ENCODE measurements around the gene SFRP2. TPM values are rescaled to one million over a fixed set of nuclear protein-coding genes. Genes with fewer than 3 reads are reported as not detected.

Gene SFRP2
- total and polyA plus RNA-seq, 10 of the 15 experiments (the other 5 are each of a cell fraction or from before 2014, with no cell fraction given), result 0.11 to 0.33 (median 0.16) TPM; not detected in 7

- no peaks in the 10 kb centered on the region for H3K27me3 ChIP-seq (replicated peaks in 1 of 2; ENCODE audit: control insufficient read depth in 2 of 2, insufficient read depth in 2 of 2, low read length in 1 of 2)
- no peak overlapping the region for H3K27ac ChIP-seq (ENCODE audit: control insufficient read depth, insufficient read depth)
- H3K4me2 ChIP-seq (ENCODE audit: control insufficient read depth, insufficient read depth), result no peak overlapping the region
- intact Hi-C loops (cut with micrococcal nuclease; ENCODE audit: unreplicated experiment) (no loop called here), in situ Hi-C loops (cut with MboI) (no loop called here)
- H3K9ac ChIP-seq (ENCODE audit: control insufficient read depth, insufficient read depth, low read length), result no peak overlapping the region
- no peaks in the 10 kb centered on the region for H4K20me1 ChIP-seq (ENCODE audit: control insufficient read depth, insufficient read depth)
- ATAC-seq (no peak), DNase-seq (ENCODE audit: low read depth, low spot score) (no peak), FAIRE-seq (no peak)
- SMC1A ChIA-PET (ENCODE audit: uncharacterized antibody, unreplicated experiment), result interaction anchor here (1.8 kb wide), 1 partner anchor 22 kb away, joined by 5 read pairs; no protein-coding TSS in a partner anchor
- BruUV-seq (replicated peaks), result no TSS peak
- TF ChIP-seq FOXK2 (IDR thresholded peaks at IDR 0.05), result no peak
- TF ChIP-seq, protein P1, sequence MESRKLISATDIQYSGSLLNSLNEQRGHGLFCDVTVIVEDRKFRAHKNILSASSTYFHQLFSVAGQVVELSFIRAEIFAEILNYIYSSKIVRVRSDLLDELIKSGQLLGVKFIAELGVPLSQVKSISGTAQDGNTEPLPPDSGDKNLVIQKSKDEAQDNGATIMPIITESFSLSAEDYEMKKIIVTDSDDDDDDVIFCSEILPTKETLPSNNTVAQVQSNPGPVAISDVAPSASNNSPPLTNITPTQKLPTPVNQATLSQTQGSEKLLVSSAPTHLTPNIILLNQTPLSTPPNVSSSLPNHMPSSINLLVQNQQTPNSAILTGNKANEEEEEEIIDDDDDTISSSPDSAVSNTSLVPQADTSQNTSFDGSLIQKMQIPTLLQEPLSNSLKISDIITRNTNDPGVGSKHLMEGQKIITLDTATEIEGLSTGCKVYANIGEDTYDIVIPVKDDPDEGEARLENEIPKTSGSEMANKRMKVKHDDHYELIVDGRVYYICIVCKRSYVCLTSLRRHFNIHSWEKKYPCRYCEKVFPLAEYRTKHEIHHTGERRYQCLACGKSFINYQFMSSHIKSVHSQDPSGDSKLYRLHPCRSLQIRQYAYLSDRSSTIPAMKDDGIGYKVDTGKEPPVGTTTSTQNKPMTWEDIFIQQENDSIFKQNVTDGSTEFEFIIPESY (IDR thresholded peaks at IDR 0.05), result no peak
- TF ChIP-seq USF2 (IDR thresholded peaks at IDR 0.05; ENCODE audit: borderline replicate concordance, low read depth, low read length), result no peak
- no peaks in the 10 kb centered on the region for H3K4me1 ChIP-seq (ENCODE audit: control insufficient read depth, insufficient read depth, low read length)
- H3K9me3 ChIP-seq (replicated peaks; ENCODE audit: control insufficient read depth, insufficient read depth, low read length), result no peaks in the 10 kb centered on the region
- H3K4me3 ChIP-seq, result no peak overlapping the region
- RAD21 ChIA-PET (ENCODE audit: unreplicated experiment), result no interaction called here
- CTCF ChIA-PET, result interaction anchor here (1.2 kb wide), 1 partner anchor 734 kb away, joined by 3 read pairs; no protein-coding TSS in a partner anchor
- H2AFZ ChIP-seq (ENCODE audit: control insufficient read depth, low read depth, low read length), result no peak overlapping the region
- H3K79me2 ChIP-seq (ENCODE audit: control insufficient read depth, insufficient read depth, low read length), result no peaks in the 10 kb centered on the region
- H3K36me3 ChIP-seq (ENCODE audit: control insufficient read depth in 2 of 2, insufficient read depth in 2 of 2, low read length in 1 of 2), result no peaks in the 10 kb centered on the region
- POLR2A ChIA-PET, result no interaction called here
Observed at GRCh38 chr4:153817466-153817865, 28.6 kb upstream of the SFRP2 start.

GRCh38 chr4:153816542-153816941 lies 27.7 kb upstream of the SFRP2 start:
- intact Hi-C loops (cut with micrococcal nuclease; ENCODE audit: unreplicated experiment), result no loop called here
- H3K36me3 ChIP-seq (ENCODE audit: control insufficient read depth in 2 of 2, insufficient read depth in 2 of 2, low read length in 1 of 2), result no peaks in the 10 kb centered on the region
- ATAC-seq, result no peak
- H3K27ac ChIP-seq (ENCODE audit: control insufficient read depth, insufficient read depth), result no peak overlapping the region
- 0% methylated on average over 2 of the region's 2 CpGs for WGBS (ENCODE audit: insufficient coverage, insufficient replicate concordance, low lambda C conversion rate, missing lambda C conversion rate)
- H3K4me2 ChIP-seq (ENCODE audit: control insufficient read depth, insufficient read depth), result no peak overlapping the region
- no peak for DNase-seq (ENCODE audit: low read depth, low spot score)
- no peaks in the 10 kb centered on the region for H3K4me1 ChIP-seq (ENCODE audit: control insufficient read depth, insufficient read depth, low read length)
- POLR2A ChIA-PET, result no interaction called here
- no peak overlapping the region for H3K9ac ChIP-seq (ENCODE audit: control insufficient read depth, insufficient read depth, low read length)
- CTCF ChIA-PET, result interaction anchor here (1.2 kb wide), 1 partner anchor 735 kb away, joined by 3 read pairs; no protein-coding TSS in a partner anchor
- in situ Hi-C loops (cut with MboI), result no loop called here
- TF ChIP-seq MEF2B (IDR thresholded peaks at IDR 0.05; ENCODE audit: partially characterized antibody, poor library complexity, severe bottlenecking) (no peak), EED (IDR thresholded peaks at IDR 0.05; ENCODE audit: low read depth) (no peak), STAT3 (IDR thresholded peaks at IDR 0.05; ENCODE audit: low read depth, low read length) (no peak)
- TF ChIP-seq, protein P2, sequence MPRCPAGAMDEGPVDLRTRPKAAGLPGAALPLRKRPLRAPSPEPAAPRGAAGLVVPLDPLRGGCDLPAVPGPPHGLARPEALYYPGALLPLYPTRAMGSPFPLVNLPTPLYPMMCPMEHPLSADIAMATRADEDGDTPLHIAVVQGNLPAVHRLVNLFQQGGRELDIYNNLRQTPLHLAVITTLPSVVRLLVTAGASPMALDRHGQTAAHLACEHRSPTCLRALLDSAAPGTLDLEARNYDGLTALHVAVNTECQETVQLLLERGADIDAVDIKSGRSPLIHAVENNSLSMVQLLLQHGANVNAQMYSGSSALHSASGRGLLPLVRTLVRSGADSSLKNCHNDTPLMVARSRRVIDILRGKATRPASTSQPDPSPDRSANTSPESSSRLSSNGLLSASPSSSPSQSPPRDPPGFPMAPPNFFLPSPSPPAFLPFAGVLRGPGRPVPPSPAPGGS (IDR thresholded peaks at IDR 0.05; ENCODE audit: borderline replicate concordance, insufficient read depth, low read depth, low read length, poor library complexity, severe bottlenecking), result no peak
- H3K4me3 ChIP-seq, result no peak overlapping the region
- FAIRE-seq, result no peak
- no peaks in the 10 kb centered on the region for H3K9me3 ChIP-seq (replicated peaks; ENCODE audit: control insufficient read depth, insufficient read depth, low read length)
- no peaks in the 10 kb centered on the region for H3K79me2 ChIP-seq (ENCODE audit: control insufficient read depth, insufficient read depth, low read length)
- H2AFZ ChIP-seq (ENCODE audit: control insufficient read depth, low read depth, low read length), result no peak overlapping the region
- SMC1A ChIA-PET (ENCODE audit: uncharacterized antibody, unreplicated experiment), result interaction anchor here (1.8 kb wide), 1 partner anchor 23 kb away, joined by 5 read pairs; no protein-coding TSS in a partner anchor
- no TSS peak for BruUV-seq (replicated peaks)
- no peaks in the 10 kb centered on the region for H3K27me3 ChIP-seq (replicated peaks in 1 of 2; ENCODE audit: control insufficient read depth in 2 of 2, insufficient read depth in 2 of 2, low read length in 1 of 2)
- RAD21 ChIA-PET (ENCODE audit: unreplicated experiment), result no interaction called here
- no peaks in the 10 kb centered on the region for H4K20me1 ChIP-seq (ENCODE audit: control insufficient read depth, insufficient read depth)
